ACC112 (cell line): Measurements from ENCODE around the gene TOP3B.

Experiments used
- H2AFZ ChIP-seq: fragments of 200-600 bp; sonication (generic); one replicate; pipeline ENCODE4 v1.6.0; 2017; ENCODE audit warnings: antibody characterized with exemption, low read length; ENCODE audit not compliant: unreplicated experiment
- H3K27ac ChIP-seq: fragments of 200-600 bp; sonication (generic); 2 replicates; pipeline ENCODE4 v1.5.1; 2014; ENCODE audit warnings: low read depth, mild to moderate bottlenecking, antibody characterized with exemption, low read length, moderate library complexity
- H3K27me3 ChIP-seq: fragments of 200-600 bp; sonication (generic); 2 replicates; pipeline ENCODE4 v1.6.1; 2014; ENCODE audit warnings: mild to moderate bottlenecking, antibody characterized with exemption, low read length, moderate library complexity, mixed read lengths; ENCODE audit not compliant: insufficient read depth
- H3K36me3 ChIP-seq: fragments of 200-600 bp; sonication (generic); 2 replicates; pipeline ENCODE4 v1.6.1; 2016; ENCODE audit warnings: mild to moderate bottlenecking, antibody characterized with exemption, low read length, moderate library complexity, mixed read lengths; ENCODE audit not compliant: insufficient read depth
- H3K4me1 ChIP-seq: fragments of 200-600 bp; sonication (generic); one replicate; pipeline ENCODE4 v1.6.1; 2016; ENCODE audit warnings: low read length, mixed read lengths; ENCODE audit not compliant: insufficient read depth, unreplicated experiment, control insufficient read depth
- H3K4me3 ChIP-seq: fragments of 200-600 bp; sonication (generic); 2 replicates; pipeline ENCODE4 v1.5.1; 2014; ENCODE audit warnings: mild to moderate bottlenecking, low read depth, low read length
- H3K79me2 ChIP-seq: fragments of 200-600 bp; sonication (generic); one replicate; pipeline ENCODE4 v1.6.0; 2016; ENCODE audit warnings: low read length; ENCODE audit not compliant: control insufficient read depth, unreplicated experiment, insufficient read depth

The TOP3B gene

DNA sequence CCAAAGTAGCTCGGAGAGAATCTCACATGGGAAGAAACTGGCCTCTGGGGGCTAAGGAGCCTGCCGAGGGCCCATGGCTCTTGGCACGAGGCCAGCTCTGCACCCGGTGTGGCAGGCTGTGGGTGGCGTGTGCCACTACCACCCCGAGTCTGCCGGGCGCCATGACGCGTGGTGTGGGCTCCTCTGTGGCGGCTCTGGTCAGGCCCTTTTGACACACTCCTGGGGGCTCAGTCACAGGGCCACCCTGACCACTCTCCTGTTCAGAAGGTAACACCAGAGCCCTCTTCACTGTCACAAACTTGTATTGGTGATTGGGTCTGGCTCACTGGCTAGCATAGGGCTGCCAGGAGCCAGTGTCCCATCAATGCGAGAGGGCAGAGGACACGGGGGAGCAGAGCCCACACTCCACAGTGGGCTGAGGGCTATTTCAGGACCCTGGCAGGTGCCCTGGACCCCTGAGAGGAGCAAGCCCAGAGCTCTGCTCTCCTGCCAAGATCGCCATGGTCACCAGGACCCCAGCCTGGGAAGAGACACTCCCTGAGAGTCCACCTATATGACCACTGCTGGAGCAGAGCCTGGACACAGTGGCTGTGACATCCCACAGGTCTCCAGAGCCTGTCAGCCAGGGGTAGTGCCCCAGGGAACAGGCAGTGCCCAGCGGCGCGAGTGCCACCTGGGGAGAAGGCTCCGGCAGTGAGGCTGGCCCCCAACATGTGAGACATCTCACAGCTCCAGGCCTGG, 21.3 kb downstream of the TOP3B start:
- Histone ChIP-seq H2AFZ (no peak overlapping the region), H3K27ac (no peak overlapping the region), H3K79me2 (no peaks in the 10 kb centered on the region), H3K4me1 (peaks cover 9% of the 10 kb centered on the region), H3K36me3 (no peaks in the 10 kb centered on the region), H3K4me3 (no peak overlapping the region), H3K27me3 (no peaks in the 10 kb centered on the region)

GRCh38 chr22:21960200-21961126, 22.1 kb downstream of the TOP3B start:
- Histone ChIP-seq H3K27me3 (no peaks in the 10 kb centered on the region), H3K4me1 (peaks cover 9% of the 10 kb centered on the region), H3K27ac (no peak overlapping the region), H3K36me3 (no peaks in the 10 kb centered on the region), H3K4me3 (no peak overlapping the region), H3K79me2 (no peaks in the 10 kb centered on the region), H2AFZ (no peak overlapping the region)

DNA sequence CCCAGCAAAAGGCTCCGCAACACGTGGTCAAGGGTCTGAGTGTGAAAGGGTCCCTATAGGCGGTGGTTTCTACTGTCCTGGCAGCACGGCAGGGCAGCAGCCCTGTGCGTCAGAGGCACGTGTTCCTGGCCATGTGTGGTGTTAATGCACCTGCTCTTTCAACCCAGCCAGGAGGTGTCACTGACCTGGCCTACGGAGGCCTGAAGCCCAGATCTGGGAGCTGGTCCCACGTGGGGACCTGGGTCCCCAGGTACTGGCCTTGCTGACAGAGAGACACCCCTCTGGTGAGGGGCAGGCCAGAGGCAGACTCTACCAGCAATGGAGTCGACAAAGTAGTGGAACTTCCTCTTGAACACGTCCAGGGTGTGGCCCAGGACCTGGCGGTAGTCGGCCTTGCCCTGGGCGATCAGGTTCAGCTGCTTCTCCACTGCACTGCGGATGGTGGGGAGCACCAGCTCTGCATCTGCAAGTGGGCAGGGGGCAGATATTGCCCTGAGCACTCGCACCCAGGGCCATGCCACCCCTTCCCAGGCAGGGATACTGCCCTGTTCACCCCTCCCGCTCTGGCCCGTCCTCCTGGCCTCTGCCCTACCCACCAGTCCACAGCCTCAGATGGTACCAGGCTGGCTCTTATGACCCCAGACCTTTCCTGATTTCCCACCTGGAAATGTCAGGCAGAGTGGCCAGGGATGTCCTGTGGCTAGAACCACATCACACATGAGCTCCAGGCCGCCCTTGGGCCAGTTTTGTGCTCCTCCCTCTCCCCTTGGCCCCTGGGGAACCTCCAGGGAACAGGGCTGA, 23.1 kb downstream of the TOP3B start:
- Histone ChIP-seq H2AFZ (no peak overlapping the region), H3K36me3 (no peaks in the 10 kb centered on the region)

DNA sequence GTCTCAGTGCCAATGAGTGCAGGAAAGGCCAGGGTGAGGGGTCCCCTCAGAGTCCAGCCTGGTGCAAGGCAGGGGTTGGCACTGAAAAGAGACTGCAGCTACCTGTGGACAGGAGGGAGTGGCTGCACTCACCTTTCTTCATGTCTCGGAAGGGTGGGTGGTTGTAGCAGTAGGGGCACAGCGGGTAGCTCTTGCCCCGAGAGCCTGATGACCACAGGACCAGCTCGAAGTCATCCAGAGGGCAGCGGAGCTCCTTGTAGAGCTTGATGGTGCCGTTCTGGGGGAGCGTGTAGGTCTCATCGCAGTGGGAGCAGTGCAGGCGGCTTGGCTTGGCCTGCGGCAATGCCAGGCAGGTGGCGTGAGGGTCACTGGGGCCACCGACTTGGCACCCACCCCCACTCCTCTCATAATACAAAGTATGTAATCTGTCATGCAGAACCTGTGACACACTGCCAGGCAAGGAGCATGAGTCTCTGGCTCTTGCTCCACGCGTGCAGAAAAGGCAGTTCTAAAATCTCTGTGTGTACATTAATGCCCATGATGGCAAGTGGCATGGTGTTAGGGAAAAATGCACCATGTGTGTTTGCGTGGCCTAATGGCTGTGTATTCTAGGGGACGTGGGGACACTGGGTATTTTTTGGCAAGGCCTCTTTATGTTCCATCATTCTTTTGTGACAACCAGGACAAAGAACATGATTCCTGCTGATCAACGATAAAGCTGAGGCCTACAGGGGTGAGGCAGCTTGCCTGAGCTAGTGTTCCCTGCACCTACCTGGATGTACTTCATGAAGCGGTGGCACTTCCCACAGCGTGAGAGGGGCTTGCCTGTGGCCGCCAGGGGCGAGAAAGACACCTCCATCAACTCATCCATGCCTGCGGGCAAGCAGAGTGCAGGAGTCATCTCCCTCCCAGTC, 24.0 kb downstream of the TOP3B start:
- Histone ChIP-seq H3K27ac (no peak overlapping the region), H3K36me3 (no peaks in the 10 kb centered on the region), H3K79me2 (no peaks in the 10 kb centered on the region), H2AFZ (no peak overlapping the region), H3K4me1 (peaks cover 9% of the 10 kb centered on the region), H3K27me3 (no peaks in the 10 kb centered on the region), H3K4me3 (no peak overlapping the region)

More for the DNA sequence above, 23.1 kb downstream of the TOP3B start:
- no peak overlapping the region for H3K27ac ChIP-seq
- H3K79me2 ChIP-seq = no peaks in the 10 kb centered on the region
- H3K4me3 ChIP-seq = no peak overlapping the region
- peaks cover 9% of the 10 kb centered on the region for H3K4me1 ChIP-seq
- H3K27me3 ChIP-seq = no peaks in the 10 kb centered on the region

DNA sequence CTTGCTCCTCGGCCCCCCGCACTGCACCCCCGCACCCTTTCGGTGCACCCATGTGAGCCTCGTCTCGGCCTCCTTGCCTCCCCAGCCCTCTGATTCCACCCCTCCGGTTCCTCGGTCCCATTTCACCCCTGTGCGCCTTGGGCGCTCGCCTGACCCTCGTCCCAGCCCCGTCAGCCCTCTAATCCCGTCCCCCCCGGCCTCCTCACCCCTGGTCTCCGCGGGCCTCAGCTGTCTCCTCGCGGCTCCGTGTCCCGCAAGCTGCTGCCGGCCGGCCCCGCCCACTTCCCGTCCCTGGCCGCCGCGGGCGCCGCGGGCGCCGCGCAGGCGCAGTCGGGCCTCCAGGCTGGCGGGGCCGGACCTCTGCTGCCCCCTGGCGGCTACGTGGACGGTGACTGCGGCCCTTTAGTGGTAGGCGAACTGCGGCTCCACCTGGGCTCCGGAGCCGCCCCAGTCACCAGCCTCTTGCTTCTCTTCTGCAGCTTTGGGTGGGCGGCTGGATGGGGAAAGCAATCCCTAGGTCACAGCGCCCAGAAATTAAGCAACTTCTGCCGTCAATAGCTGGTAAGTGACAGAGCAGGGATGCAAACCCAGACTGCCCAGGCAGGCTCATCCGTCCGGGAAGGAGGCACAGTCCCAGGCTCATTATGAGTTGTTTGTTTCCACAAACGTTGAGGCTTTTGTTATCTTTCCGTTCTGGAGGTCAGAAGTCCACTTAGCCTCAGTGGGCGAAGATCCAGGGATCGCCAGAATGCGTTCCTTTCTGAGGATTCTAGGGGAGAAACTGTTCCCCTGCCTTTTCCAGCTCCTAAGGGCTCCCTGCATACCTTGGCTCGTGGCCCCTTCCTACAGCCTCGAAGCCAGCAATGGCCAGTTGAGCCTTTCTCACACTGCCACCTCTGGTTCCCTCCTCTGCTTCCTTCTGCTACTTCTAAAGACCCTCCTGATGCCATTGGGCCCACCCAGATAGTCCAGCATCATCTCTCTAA, 29.7 kb downstream of the TOP3B start, which contains the start of gene PPM1F:
TSS of gene PPM1F (minus strand) at position 263 of the 986 bp plus-strand sequence. CDS start 6,800 bp downstream, outside the sequence.
- Histone ChIP-seq H3K4me3 (peak within 1 kb of the TSS; percentile 82), H3K4me1 (peaks cover under 1% of the 10 kb centered on the region), H2AFZ (no peak within 1 kb of the TSS), H3K27ac (no peak within 1 kb of the TSS), H3K79me2 (peaks cover 12% of the 10 kb centered on the region), H3K36me3 (no peaks in the 10 kb centered on the region), H3K27me3 (no peaks in the 10 kb centered on the region)

GRCh38 chr22:21951931-21952465, 30.6 kb downstream of the TOP3B start:
- Histone ChIP-seq H3K79me2 (peaks cover 12% of the 10 kb centered on the region), H3K27ac (no peak overlapping the region), H3K27me3 (no peaks in the 10 kb centered on the region), H3K4me1 (peaks cover 9% of the 10 kb centered on the region), H2AFZ (no peak overlapping the region), H3K4me3 (peak overlapping the region; percentile 82), H3K36me3 (no peaks in the 10 kb centered on the region)

DNA sequence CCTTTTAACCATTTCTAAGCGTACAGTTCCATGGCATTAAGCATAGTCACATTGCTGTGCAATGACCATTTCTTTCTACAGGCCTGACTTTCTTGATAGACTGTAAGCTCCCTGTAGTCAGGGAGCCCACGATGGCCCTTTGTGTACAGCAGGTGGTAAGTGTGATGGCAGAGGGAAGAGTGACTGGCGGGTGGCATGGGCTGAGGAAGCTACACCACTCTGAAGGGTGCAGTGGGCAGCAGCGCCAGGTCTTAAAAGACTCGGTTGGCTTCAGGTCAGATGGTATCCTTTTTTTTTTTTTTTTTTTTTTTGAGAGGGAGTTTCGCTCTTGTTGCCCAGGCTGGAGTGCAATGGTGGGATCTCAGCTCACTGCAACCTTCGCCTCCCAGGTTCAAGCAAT, 31.5 kb downstream of the TOP3B start:
- H3K27ac ChIP-seq = no peak overlapping the region
- no peak overlapping the region for H2AFZ ChIP-seq
- H3K4me1 ChIP-seq = peaks cover 12% of the 10 kb centered on the region
- H3K27me3 ChIP-seq = no peaks in the 10 kb centered on the region
- no peak overlapping the region for H3K4me3 ChIP-seq
- peaks cover 12% of the 10 kb centered on the region for H3K79me2 ChIP-seq
- no peaks in the 10 kb centered on the region for H3K36me3 ChIP-seq

GRCh38 chr22:21949948-21950347, 32.6 kb downstream of the TOP3B start:
- no peak overlapping the region for H2AFZ ChIP-seq
- peaks cover 12% of the 10 kb centered on the region for H3K4me1 ChIP-seq
- no peaks in the 10 kb centered on the region for H3K36me3 ChIP-seq
- H3K4me3 ChIP-seq = no peak overlapping the region
- H3K27ac ChIP-seq = no peak overlapping the region
- no peaks in the 10 kb centered on the region for H3K27me3 ChIP-seq
- peaks cover 12% of the 10 kb centered on the region for H3K79me2 ChIP-seq

- Histone ChIP-seq H3K36me3 (no peaks in the 10 kb centered on the region), H3K4me1 (peaks cover 12% of the 10 kb centered on the region), H3K79me2 (peaks cover 12% of the 10 kb centered on the region), H3K4me3 (no peak overlapping the region), H2AFZ (no peak overlapping the region), H3K27ac (no peak overlapping the region), H3K27me3 (no peaks in the 10 kb centered on the region)
Observed at GRCh38 chr22:21949569-21949918, 33.0 kb downstream of the TOP3B start.
